ENCODE measurements around the gene OPCML.

OPCML gene

DNA sequence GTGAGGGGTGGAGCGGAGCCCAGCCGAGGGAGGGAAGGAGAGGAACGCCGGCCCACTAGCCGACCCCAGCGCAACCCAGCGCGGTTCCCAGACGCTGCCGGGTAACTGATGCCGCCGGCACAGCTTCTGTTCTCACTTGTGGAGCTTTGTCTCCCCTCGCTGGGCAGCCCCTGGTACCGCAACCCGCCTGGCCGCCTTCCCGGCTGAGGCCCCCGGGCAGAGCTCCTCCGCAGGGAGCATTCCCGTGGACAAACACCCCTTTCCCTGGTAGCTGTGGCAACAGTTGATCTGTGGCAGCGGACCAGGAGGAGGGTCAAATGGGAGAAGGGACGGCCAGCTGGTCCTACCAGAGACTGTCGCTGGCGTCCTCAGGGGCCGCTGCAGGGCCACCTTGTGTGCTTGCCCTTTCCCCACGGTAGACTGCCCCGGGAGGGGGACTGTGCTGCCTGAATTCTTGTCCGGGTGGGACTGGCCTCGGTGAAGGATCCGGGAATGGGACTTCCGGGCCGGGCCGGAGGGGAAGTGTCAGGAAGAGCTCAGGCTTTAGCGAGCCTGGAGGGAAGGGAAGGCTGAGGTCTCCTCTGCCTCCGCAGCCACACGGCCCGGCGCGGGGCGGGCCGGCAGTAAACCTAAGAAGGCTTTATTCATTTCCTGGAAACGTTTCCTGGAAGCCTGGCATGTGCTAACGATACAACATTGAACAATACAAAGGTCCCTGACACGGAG is 468.0 kb downstream of the OPCML start:
- Histone ChIP-seq H3K9ac (ENCODE audit: low read length) (no peak overlapping the region), H3K4me1 (ENCODE audit: insufficient read depth, low read length, severe bottlenecking) (no peaks in the 10 kb centered on the region), H3K27ac (ENCODE audit: low read depth, low read length, poor library complexity, severe bottlenecking) (no peak overlapping the region), H3K27me3 (ENCODE audit: insufficient read depth, low read length) (no peaks in the 10 kb centered on the region), H3F3A (ENCODE audit: insufficient read depth, low read length) (no peaks in the 10 kb centered on the region), H3K4me3 (ENCODE audit: low read depth, low read length, poor library complexity, severe bottlenecking) (no peak overlapping the region), H3K4me2 (ENCODE audit: low read length) (no peak overlapping the region), H3K9me2 (ENCODE audit: low read depth, low read length) (no peaks in the 10 kb centered on the region), H3K36me3 (ENCODE audit: insufficient read depth, low read length) (no peaks in the 10 kb centered on the region), H3K9me3 (ENCODE audit: low read length) (no peaks in the 10 kb centered on the region), H3K79me2 (ENCODE audit: insufficient read depth, low read length) (no peaks in the 10 kb centered on the region), H4K20me1 (ENCODE audit: insufficient read depth, low read length) (no peaks in the 10 kb centered on the region), H2AFZ (ENCODE audit: low read length) (no peak overlapping the region)
- TF ChIP-seq, protein P1, sequence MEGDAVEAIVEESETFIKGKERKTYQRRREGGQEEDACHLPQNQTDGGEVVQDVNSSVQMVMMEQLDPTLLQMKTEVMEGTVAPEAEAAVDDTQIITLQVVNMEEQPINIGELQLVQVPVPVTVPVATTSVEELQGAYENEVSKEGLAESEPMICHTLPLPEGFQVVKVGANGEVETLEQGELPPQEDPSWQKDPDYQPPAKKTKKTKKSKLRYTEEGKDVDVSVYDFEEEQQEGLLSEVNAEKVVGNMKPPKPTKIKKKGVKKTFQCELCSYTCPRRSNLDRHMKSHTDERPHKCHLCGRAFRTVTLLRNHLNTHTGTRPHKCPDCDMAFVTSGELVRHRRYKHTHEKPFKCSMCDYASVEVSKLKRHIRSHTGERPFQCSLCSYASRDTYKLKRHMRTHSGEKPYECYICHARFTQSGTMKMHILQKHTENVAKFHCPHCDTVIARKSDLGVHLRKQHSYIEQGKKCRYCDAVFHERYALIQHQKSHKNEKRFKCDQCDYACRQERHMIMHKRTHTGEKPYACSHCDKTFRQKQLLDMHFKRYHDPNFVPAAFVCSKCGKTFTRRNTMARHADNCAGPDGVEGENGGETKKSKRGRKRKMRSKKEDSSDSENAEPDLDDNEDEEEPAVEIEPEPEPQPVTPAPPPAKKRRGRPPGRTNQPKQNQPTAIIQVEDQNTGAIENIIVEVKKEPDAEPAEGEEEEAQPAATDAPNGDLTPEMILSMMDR (IDR thresholded peaks at IDR 0.05; ENCODE audit: low read length): no peak
- TF ChIP-seq EZH2 (IDR thresholded peaks at IDR 0.05; ENCODE audit: borderline replicate concordance, low read length): no peak

DNA sequence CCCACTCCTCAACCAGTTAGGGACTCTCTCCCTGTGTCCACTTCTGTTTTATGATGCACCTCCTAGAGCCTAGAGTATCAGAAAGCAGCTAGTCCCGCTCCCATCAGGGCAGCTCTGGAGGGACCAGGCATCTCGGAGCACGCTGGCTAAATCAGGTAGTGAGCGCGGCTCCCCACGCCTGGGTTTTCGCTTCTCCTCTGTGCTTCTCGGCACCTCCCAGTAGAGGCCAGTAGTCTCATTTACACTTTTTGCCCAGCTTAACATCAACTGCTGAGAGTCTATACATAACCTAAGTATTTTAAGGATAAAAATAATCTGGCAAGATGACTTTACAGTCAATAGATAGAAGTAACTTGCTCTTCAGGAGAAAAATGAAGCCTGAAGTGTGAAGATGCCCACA is 473.8 kb downstream of the OPCML start:
- Histone ChIP-seq H3K9me2 (ENCODE audit: low read depth, low read length) (no peaks in the 10 kb centered on the region), H3K36me3 (ENCODE audit: insufficient read depth, low read length) (no peaks in the 10 kb centered on the region), H3K9me3 (ENCODE audit: low read length) (no peaks in the 10 kb centered on the region), H4K20me1 (ENCODE audit: insufficient read depth, low read length) (no peaks in the 10 kb centered on the region), H3K27me3 (ENCODE audit: insufficient read depth, low read length) (no peaks in the 10 kb centered on the region), H3K4me1 (ENCODE audit: insufficient read depth, low read length, severe bottlenecking) (no peaks in the 10 kb centered on the region), H3K79me2 (ENCODE audit: insufficient read depth, low read length) (no peaks in the 10 kb centered on the region), H3K27ac (ENCODE audit: low read depth, low read length, poor library complexity, severe bottlenecking) (no peak overlapping the region), H2AFZ (ENCODE audit: low read length) (no peak overlapping the region), H3F3A (ENCODE audit: insufficient read depth, low read length) (no peaks in the 10 kb centered on the region), H3K4me2 (ENCODE audit: low read length) (no peak overlapping the region), H3K9ac (ENCODE audit: low read length) (no peak overlapping the region), H3K4me3 (ENCODE audit: low read depth, low read length, poor library complexity, severe bottlenecking) (no peak overlapping the region)
- TF ChIP-seq, protein P1 (IDR thresholded peaks at IDR 0.05; ENCODE audit: low read length): no peak
- no peak for TF ChIP-seq EZH2 (IDR thresholded peaks at IDR 0.05; ENCODE audit: borderline replicate concordance, low read length)

DNA sequence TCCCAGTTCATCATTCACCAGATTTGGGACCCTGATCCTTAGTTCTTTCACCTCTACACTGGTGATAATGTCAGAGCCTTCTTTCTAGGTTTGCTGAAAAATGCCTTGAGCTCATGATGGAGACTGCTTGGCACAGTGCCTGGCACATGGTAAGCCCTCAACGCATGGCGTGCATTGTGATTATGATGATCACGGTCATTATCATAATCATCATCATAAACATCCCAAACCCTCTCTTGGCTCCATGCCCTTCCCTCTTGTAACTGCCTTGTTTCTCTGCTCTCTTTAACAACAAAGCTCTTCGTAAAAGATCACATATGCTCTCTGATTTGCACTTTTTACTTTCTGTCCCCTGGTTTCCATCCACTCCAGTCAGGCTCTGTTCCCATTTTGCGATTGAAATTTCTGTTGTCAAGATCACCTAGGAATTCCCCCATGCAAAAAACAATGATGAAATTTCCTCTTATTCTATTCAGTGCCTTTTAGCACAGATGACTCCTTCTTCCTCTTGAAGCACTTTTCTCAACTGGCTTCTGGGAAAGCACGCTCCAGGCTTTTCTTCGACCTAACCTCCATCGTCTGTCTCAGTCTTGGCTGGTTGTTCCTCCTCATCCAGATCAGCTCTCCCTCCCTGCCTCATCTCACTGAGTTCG is 479.1 kb downstream of the OPCML start:
- no peak overlapping the region for H3K4me2 ChIP-seq (ENCODE audit: low read length)
- no peaks in the 10 kb centered on the region for H3K9me3 ChIP-seq (ENCODE audit: low read length)
- H3K79me2 ChIP-seq (ENCODE audit: insufficient read depth, low read length): no peaks in the 10 kb centered on the region
- no peak overlapping the region for H3K27ac ChIP-seq (ENCODE audit: low read depth, low read length, poor library complexity, severe bottlenecking)
- H3K9me2 ChIP-seq (ENCODE audit: low read depth, low read length): no peaks in the 10 kb centered on the region
- H3K27me3 ChIP-seq (ENCODE audit: insufficient read depth, low read length): no peaks in the 10 kb centered on the region
- H4K20me1 ChIP-seq (ENCODE audit: insufficient read depth, low read length): no peaks in the 10 kb centered on the region
- no peaks in the 10 kb centered on the region for H3F3A ChIP-seq (ENCODE audit: insufficient read depth, low read length)
- H3K4me3 ChIP-seq (ENCODE audit: low read depth, low read length, poor library complexity, severe bottlenecking): no peak overlapping the region
- H3K9ac ChIP-seq (ENCODE audit: low read length): no peak overlapping the region
- H2AFZ ChIP-seq (ENCODE audit: low read length): no peak overlapping the region
- no peaks in the 10 kb centered on the region for H3K4me1 ChIP-seq (ENCODE audit: insufficient read depth, low read length, severe bottlenecking)
- TF ChIP-seq, protein P1 (IDR thresholded peaks at IDR 0.05; ENCODE audit: low read length): no peak
- no peak for TF ChIP-seq EZH2 (IDR thresholded peaks at IDR 0.05; ENCODE audit: borderline replicate concordance, low read length)
- no peaks in the 10 kb centered on the region for H3K36me3 ChIP-seq (ENCODE audit: insufficient read depth, low read length)

Data from OCI-LY1 (cell line).